GM06990 (cell line): ENCODE measurements around the gene GIPC2.

Experiments
- DNase-seq: peaks from one replicate; pipeline ENCODE4 v3.0.0-alpha.2; 2011; ENCODE audit not compliant: insufficient read length; ENCODE audit errors: extremely low read depth
- H3K27me3 ChIP-seq: replicated peaks from 2 replicates; pipeline ENCODE4 v1.6.0; 2011; ENCODE audit warnings: low read length; ENCODE audit not compliant: control insufficient read depth, insufficient read depth
- H3K36me3 ChIP-seq: 2 replicates; pipeline ENCODE4 v1.5.1; 2011; ENCODE audit warnings: low read length; ENCODE audit not compliant: control insufficient read depth, insufficient read depth
- H3K4me3 ChIP-seq: replicated peaks from 2 replicates; pipeline ENCODE4 v1.5.1; 2011; ENCODE audit warnings: low read depth, mild to moderate bottlenecking, control low read depth, low read length
- CTCF ChIP-seq: IDR thresholded peaks from 2 replicates; pipeline ENCODE4 v1.5.1; 2011; ENCODE audit warnings: low read length, control low read depth, mild to moderate bottlenecking, inconsistent platforms; ENCODE audit not compliant: insufficient read depth, poor library complexity, severe bottlenecking

The GIPC2 gene

DNA sequence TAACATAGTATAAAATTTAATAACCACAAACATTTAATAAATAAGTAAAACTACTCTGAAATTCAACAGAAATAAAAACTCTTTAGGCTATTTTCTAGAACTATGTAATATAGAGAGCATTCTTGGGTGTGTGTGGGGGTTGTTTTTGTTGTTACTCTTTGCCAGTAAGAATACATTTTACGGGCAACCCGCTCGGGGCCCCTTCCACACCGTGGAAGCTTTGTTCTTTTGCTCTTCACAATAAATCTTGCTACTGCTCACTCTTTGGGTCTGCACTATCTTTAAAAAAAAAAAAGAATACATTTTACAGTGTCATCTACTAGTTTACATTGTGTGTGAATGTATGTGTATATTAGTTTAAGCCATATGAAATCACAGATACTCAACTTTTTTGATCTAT is 16.0 kb upstream of the GIPC2 start:
- H3K27me3 ChIP-seq, result no peaks in the 10 kb centered on the region
- no peak overlapping the region for H3K4me3 ChIP-seq
- no peak for TF ChIP-seq CTCF
- DNase-seq, result no peak
- H3K36me3 ChIP-seq, result no peaks in the 10 kb centered on the region

DNA sequence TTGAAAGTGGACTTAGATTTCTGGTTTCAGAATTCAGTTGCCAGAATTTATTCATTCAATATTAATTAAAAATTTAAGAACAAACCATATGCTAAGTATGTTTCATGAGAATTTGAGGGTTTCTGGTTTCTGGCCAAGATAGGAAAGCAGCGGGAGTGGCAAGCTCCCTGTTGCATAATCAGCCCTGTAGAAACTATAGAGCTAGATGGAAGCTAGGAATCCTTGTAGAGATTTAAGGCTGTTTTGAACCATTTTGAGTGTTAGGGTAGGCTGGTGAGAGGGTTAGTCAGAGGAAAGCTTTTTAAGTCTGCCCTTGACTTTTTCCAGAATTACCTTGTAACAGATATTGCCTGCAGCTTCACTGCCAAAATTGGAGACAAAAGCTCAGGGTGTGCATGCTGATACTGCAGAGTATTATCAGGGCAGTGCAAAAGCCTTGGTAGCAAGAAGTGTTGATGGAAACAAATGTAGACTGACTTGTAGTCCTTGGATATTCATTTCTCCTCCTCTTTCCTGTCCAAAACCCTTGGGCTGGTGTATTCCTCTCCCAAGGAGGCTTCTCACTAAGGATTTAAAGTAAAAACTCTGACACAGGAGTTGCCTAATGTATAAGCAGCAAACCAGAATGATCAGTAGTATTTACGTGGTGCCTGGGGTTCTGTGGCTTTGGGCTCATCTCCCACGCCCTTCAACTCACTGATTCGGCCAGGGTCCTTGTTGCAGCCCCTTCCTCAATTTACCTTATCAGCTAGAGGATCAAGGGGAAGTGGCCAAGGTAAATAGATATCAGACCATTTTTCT is 12.6 kb upstream of the GIPC2 start:
- Histone ChIP-seq H3K36me3 (no peaks in the 10 kb centered on the region), H3K4me3 (no peak overlapping the region), H3K27me3 (no peaks in the 10 kb centered on the region)
- no peak for TF ChIP-seq CTCF
- DNase-seq, result no peak

GRCh38 chr1:78033797-78034172 is 12.0 kb upstream of the GIPC2 start:
- no peak for TF ChIP-seq CTCF
- Histone ChIP-seq H3K4me3 (no peak overlapping the region), H3K27me3 (no peaks in the 10 kb centered on the region), H3K36me3 (no peaks in the 10 kb centered on the region)
- no peak for DNase-seq

- no peak for TF ChIP-seq CTCF
- no peak for DNase-seq
- Histone ChIP-seq H3K4me3 (no peak overlapping the region), H3K36me3 (no peaks in the 10 kb centered on the region), H3K27me3 (no peaks in the 10 kb centered on the region)
Measured at GRCh38 chr1:78035121-78035520, 10.6 kb upstream of the GIPC2 start.

DNA sequence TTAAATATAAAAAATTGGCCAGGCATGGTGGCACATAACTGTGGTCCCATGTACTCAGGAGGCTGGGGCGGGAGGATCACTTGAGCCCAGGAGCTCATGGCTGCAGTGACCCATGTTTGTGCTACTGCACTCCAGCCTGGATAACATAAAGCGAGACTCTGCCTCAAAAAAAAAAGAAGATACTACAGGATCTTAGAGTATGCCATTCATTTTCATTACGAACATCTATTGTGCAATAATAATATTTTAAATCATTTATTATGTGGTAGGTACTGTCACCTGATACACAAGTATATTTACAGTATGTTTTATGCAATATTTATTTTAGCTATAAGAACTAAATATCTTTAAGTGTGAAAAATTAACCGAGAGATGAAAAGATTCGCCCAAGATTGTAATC is 9.3 kb upstream of the GIPC2 start:
- Histone ChIP-seq H3K4me3 (no peak overlapping the region), H3K27me3 (no peaks in the 10 kb centered on the region), H3K36me3 (no peaks in the 10 kb centered on the region)
- DNase-seq, result no peak
- TF ChIP-seq CTCF, result no peak

GRCh38 chr1:78038071-78038470 is 7.7 kb upstream of the GIPC2 start:
- no peak for DNase-seq
- no peaks in the 10 kb centered on the region; the same call in 1 of the 2 replicates for H3K27me3 ChIP-seq
- no peak overlapping the region for H3K4me3 ChIP-seq
- no peak for TF ChIP-seq CTCF
- H3K36me3 ChIP-seq, result no peaks in the 10 kb centered on the region
